ENCODE measurements around the gene DCXR.

Gene DCXR

DNA sequence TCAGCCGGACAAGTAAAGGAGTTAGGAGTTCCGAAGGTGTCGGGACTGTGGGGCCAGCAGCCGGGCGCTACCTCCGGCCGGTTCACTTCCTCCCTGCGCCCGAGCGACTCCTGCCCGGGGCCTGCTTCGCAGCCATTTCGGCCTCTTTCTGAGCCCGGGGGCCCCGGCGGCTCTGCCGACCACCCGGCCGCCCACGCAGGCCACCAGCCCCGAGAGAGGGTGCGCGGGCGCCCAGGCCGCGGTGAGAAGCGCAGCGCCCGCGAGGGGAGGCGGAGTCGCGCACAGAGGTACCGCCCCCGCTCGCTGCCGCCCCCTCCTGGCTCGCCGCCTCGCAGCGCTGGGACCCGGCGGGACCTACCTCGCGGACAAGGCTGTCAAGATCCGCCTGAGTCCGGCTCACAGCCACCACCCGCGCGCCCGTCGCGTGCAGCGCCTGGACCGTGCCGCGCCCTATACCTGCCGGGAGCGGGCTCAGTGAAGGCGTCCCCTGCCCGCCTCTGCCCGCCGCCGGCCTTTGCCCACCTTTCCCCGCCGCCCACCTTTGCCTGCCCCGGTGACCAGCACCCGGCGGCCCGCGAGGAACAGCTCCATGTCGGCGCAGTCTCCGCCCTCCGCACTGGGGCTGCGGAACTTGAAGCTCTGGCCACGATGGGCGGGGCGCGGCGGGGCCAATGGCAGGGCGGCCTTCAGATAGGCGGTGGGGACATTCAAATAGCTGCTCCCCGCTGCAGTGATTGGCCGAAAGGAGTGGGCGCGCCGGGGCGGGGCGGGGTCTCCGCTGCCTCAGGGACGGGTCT is at the start of gene DCXR:
DCXR (minus strand) TSS at position 606 of the 797 bp plus-strand sequence; CDS start at position 591, 15 bp downstream.
- peak within 1 kb of the TSS; percentile 63 for H3K27ac ChIP-seq
- peak; percentile 80 for DNase-seq (ENCODE audit: low read depth, low spot score)

GRCh38 chr17:82085931-82086764 is 48.7 kb upstream of the DCXR start:
- no peak overlapping the region for H3K27ac ChIP-seq
- DNase-seq (ENCODE audit: low read depth, low spot score) = no peak

- no peak overlapping the region for H3K27ac ChIP-seq
- DNase-seq (ENCODE audit: low read depth, low spot score) = no peak
These were observed 47.7 kb upstream of the DCXR start for GRCh38 chr17:82085031-82085861.

DNA sequence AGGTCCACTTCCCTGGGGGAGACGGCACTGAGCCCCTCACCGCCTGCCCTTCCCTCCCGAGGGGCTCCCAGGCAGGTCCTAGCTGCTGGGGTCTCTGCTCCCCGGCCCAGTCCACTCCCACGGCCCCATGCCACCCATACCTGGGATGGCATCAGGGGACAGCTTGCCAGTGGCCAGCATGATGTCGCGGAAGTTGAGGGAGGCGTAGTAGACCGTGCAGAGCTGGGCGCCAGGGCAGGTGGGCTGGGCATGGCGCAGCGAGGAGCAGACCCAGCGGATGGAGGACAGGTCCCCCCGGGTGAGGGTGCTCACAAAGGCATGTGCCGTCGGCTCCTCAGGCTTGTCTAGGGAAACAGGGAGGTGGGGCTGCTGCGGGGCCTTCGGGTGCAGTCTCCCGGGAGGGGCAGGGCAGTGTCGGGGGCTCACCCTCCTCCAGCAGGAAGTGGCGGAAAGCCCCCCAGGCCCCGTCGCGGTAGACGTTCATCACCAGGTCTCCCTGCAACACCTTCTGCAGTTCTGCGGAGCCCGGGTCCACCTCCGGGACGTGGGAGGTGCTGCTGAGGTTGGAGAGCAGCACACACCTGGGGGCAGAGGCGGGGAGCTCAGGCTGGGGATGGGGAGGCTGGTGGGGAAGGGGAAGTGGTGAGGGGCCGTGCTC is 47.0 kb upstream of the DCXR start:
- DNase-seq (ENCODE audit: low read depth, low spot score) = no peak
- H3K27ac ChIP-seq = no peak overlapping the region

DNA sequence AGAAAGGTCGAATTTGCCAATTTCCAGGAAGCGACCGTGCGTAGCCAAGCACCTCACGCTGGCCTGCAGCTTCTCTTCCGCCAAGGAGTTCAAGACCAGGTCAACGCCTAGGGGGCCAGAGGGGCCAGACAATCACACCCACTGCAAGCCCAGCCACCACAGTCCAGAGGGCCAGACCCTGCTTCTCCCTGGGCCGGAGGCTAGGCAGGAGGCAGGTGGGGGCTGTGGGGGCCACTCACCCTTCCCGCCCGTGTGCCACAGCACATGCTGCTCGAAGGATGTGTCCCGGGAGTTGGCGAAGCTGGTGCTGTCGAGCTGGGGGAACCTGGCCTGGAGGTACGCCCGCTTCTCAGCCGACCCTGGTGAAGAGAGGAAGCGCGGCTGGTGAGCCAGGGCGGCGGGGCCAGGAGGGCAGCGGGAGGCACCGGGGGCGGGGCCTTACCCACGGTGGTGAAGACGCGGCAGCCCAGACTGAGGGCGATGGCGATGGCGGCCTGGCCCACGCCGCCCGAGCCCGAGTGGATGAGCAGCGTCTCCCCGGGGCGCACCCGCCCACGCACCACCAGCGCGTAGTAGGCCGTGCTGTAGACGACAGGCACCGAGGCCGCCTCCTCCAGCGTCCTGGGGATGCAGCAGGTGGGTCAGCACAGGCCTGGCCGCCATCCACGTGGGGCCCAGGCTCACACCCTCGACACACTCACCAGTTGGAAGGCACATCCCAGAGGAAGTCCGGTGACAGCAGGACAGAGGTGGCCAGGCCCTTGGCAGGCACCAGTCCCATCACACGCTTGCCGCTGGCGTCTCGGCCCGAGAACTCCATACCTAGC is 46.2 kb upstream of the DCXR start:
- H3K27ac ChIP-seq = no peak overlapping the region
- no peak for DNase-seq (ENCODE audit: low read depth, low spot score)

- no peak overlapping the region for H3K27ac ChIP-seq
These were observed 45.5 kb upstream of the DCXR start for GRCh38 chr17:82083009-82083408.

GRCh38 chr17:82082456-82082855 is 45.0 kb upstream of the DCXR start:
- H3K27ac ChIP-seq = no peak overlapping the region
- DNase-seq (ENCODE audit: low read depth, low spot score) = no peak

More at GRCh38 chr17:82083009-82083408, 45.5 kb upstream of the DCXR start:
- DNase-seq (ENCODE audit: low read depth, low spot score) = no peak

- no peak for DNase-seq (ENCODE audit: low read depth, low spot score)
- H3K27ac ChIP-seq = no peak overlapping the region
These were observed 44.5 kb upstream of the DCXR start for GRCh38 chr17:82081966-82082365.

DNA sequence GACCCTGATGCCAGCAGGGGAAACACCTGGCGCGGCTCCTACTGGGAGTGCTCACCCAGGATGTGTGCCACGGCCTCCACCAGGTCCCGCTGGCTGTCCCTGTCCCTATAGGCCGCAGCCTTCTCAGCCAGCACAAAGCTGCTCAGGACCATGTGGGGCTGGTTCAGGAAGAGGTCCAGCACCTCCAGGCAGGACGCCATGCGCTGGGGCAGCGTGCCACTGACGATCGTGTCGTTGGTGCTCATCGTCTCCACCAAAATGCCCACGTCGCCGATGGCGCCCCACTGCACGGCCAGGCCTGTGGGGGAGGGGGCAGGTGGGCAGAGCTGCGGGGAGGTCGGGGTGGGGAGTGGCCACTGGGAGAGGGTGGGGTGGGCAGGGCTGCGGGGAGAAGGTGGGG is 44.0 kb upstream of the DCXR start:
- no peak overlapping the region for H3K27ac ChIP-seq
- no peak for DNase-seq (ENCODE audit: low read depth, low spot score)

- no peak overlapping the region for H3K27ac ChIP-seq
- DNase-seq (ENCODE audit: low read depth, low spot score) = no peak
These were observed 43.4 kb upstream of the DCXR start for GRCh38 chr17:82080789-82081464.

DNA sequence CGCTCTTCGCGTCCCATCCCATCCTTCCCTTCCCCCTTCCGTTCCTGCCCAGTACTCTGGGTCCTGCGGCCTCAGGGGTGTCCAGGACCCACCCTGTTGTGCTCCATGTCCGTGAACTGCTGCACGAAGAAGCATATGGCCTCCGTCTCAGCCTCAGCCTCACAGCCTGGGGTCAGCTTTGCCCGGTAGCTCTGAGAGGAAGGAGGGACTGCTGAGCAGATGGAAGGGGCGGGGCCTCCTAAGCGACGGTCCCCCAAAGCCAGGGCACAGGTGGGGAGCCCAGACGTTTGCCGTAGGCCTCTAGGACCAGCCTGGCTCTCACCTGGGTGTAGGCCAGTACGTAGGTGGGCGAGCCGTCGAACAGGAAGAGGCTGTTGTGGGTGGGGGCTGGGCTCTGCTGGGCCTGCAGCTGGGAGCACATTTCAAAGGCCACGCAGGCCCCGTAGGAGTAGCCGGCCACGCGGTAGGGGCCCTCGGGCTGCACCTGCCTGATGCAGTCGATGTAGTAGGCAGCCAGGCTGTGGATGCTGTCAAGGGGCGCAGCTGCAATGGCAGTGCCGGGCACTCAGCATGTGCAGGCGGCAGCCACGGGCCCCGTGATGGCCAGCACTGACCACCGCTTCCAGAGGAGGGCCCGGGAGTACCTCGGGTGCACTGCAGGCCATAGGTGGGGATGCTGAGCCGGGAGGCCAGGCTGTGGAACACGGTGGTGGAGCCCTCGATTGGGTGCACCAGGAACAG is 42.7 kb upstream of the DCXR start:
- DNase-seq (ENCODE audit: low read depth, low spot score) = no peak
- no peak overlapping the region for H3K27ac ChIP-seq

GRCh38 chr17:82079001-82079677 is 41.6 kb upstream of the DCXR start:
- H3K27ac ChIP-seq = no peak overlapping the region
- no peak for DNase-seq (ENCODE audit: low read depth, low spot score)

- no peak for DNase-seq (ENCODE audit: low read depth, low spot score)
- no peak overlapping the region for H3K27ac ChIP-seq
These were observed 40.9 kb upstream of the DCXR start for GRCh38 chr17:82078433-82078832.

DNA sequence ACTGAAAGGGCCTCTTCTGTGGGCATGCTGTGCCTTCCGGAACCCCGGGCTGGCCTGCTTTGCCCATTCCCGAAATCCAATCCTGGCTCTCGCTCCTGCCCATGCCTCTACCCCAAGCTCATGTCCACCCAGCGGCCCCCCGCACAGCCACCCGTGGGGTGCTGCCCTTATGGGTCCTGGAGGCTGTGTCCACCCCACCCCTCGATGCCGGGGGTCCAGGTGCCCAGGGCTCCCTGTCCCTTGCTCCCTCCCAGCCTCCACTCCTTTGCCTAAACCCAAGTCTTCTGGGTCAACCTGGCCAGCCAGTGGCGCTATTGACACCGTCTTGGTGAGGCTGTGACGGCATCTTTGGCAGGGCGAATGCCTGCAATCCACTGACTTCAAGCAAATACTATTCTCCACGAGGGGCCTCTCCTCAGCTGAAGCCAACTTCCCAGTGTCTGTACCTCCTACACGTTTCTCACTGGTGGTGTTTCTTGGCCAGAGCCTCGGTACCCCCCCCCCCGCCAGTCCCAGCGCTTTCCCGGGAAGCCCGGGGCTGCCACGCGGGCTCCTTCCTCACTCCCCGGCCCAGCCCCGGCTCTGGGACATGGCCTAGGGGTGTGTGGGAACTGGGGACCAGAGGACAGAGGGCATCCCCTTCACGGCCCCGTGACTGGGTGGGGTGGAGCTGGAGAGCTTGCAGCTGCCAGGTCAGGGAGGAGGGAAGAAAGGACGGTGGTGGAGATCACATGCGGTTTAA is 40.3 kb upstream of the DCXR start:
- no peak for DNase-seq (ENCODE audit: low read depth, low spot score)
- H3K27ac ChIP-seq = no peak overlapping the region

GRCh38 chr17:82076785-82077591 is 39.5 kb upstream of the DCXR start:
- no peak for DNase-seq (ENCODE audit: low read depth, low spot score)
- H3K27ac ChIP-seq = no peak overlapping the region
